GM19193 (cell line): ENCODE results near the gene GLCCI1.

Source experiments
- POLR2A ChIP-seq: IDR thresholded peaks from 4 replicates; pipeline ENCODE4 v1.6.1; 2011; ENCODE audit not compliant: insufficient read depth, insufficient read length; ENCODE audit errors: extremely low read depth

Gene GLCCI1

DNA sequence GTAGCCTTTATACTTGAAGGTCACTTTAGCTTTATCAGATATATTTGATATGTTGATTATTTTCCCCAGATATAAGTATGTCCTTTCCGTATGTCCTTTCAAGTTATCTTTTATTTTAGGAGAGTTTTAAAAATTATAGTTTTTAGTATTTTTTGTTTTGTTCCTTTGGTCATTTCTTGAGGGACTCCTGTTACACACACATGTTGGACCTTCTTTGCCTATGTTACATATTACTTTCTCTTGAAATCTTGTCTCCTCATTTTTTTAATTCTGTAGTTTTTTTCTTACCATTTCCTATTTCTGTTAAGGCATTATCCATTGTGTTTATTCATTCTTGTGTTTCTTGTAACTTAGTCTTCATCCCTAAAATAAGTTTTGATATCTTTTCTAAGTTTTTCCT, 23.9 kb downstream of the GLCCI1 start:
- no peak for TF ChIP-seq POLR2A

DNA sequence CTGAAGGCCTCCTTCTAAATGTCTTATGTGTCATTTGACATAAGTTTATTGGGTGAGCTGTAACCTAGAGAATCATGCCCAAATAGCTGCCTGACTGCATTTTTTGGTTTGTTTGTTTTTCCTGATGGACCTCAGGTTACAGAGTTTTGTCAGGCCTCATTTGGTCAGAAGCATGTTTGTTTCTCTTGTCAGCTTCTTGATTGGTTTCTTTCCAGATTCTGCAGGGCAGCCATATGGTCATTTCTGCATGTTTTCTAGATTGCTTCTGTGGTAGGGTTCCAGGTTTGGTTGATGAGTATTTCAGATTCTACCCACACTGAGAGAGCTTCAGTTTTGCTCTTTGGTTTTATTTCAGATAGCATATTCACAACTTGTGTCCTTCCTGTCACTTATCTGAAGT, 28.0 kb downstream of the GLCCI1 start:
- TF ChIP-seq POLR2A, result no peak

GRCh38 chr7:8000315-8000941, 31.8 kb downstream of the GLCCI1 start:
- TF ChIP-seq POLR2A, result no peak

GRCh38 chr7:8003077-8003476, 34.5 kb downstream of the GLCCI1 start:
- no peak for TF ChIP-seq POLR2A

GRCh38 chr7:8005279-8005678, 36.7 kb downstream of the GLCCI1 start:
- no peak for TF ChIP-seq POLR2A

- TF ChIP-seq POLR2A, result no peak
Observed at GRCh38 chr7:8014399-8014798, 45.8 kb downstream of the GLCCI1 start.

- no peak for TF ChIP-seq POLR2A
Observed at GRCh38 chr7:8015100-8015745, 46.6 kb downstream of the GLCCI1 start.

- TF ChIP-seq POLR2A, result no peak
Observed at GRCh38 chr7:8015746-8016120, 47.1 kb downstream of the GLCCI1 start.

- no peak for TF ChIP-seq POLR2A
Observed at GRCh38 chr7:8017423-8017822, 48.8 kb downstream of the GLCCI1 start.

DNA sequence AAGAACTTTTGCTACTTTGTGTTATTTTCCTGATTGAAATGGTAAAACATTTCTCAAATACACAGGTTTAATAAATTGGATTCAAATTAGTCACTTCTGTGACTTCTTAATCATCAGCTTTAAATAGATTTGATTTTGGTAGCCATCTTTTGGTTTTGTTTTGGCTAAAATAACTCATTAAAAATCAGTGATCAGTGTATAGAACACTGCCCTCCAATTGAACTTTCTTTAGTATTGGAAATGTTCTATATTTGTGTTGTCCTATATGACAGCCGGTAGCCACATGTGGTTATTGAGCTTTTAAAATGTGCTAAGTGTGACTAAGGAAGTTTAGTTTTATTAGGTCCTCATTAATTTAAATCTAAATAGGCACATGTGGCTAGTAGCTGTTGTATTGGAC, 50.4 kb downstream of the GLCCI1 start:
- TF ChIP-seq POLR2A, result no peak

DNA sequence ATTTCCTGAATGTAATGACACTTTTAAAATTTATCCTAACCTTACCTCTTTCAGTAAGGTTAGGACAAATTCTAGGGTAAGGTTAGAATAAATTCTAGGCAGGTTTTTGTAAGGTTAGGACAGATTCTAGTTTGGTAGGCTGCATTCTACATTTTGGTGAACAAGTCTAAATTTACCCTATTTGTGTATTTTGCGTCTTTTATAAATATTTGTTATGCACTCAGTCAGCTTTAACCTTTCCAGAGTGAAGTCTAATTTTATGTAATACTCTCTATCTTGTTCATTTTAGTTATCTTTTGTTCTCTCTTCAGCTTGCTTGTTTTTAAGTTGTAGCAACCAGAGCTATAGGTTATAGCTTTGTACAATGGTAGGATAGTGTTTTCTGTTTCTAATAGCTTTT, 54.0 kb downstream of the GLCCI1 start:
- no peak for TF ChIP-seq POLR2A

GRCh38 chr7:8035192-8035591, 66.6 kb downstream of the GLCCI1 start:
- TF ChIP-seq POLR2A, result no peak

DNA sequence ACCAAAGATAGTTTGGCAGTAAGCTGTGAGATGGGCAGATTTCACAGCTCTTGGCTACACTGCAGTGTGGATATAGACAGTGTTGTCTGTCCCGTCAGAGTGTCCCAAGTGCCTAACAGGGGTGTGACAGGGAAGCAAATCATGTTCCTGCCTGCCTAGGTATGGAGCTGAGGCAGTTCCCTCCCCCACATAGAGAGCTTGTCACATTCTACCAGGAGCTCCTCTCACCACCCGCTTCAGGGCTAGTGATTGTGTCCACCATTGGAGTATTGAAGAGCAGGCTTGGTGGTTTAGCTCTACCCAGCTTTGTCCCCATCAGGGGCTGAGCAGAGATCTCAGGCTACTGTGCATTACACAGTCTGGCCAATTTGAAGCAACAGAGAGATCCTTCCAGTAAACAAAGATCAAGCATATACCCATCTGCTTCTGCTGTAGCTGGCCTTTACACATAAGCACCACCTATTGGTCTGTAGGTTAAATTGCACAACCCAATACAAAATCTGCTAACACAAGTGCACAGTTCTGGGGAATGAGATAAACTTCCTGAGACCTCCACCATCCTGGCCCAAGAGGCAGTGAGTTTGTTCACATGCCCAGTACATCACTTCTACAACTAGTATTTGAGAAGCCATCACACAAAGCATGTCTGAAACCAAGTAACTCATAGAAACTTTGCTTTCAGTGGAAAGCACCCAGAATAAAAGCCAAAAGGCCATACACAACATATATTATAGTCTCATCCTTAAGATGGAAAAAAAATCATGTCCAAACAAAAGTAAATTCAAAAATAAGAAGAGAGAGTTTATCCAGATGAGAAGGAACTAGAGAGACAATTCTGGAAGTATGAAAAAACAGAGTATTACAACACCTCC, 67.3 kb downstream of the GLCCI1 start:
- no peak for TF ChIP-seq POLR2A

DNA sequence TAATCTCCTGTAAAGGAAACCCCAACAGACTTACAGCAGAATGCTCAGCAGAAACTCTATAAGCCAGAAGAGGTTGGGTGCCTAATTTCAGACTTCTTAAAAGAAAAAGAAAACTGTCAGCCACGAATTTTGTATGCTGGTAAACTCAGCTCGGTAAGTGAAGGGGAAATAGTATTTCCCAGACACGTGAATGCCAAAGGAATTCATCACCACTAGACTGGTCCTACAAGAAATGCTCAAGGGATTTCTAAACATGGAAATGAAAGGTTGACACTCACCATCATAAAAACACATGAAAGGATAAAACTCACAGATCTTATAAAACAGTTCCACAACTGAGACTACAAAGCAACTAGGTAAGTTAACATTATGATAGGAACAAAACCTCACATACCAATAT, 68.6 kb downstream of the GLCCI1 start:
- TF ChIP-seq POLR2A, result no peak

DNA sequence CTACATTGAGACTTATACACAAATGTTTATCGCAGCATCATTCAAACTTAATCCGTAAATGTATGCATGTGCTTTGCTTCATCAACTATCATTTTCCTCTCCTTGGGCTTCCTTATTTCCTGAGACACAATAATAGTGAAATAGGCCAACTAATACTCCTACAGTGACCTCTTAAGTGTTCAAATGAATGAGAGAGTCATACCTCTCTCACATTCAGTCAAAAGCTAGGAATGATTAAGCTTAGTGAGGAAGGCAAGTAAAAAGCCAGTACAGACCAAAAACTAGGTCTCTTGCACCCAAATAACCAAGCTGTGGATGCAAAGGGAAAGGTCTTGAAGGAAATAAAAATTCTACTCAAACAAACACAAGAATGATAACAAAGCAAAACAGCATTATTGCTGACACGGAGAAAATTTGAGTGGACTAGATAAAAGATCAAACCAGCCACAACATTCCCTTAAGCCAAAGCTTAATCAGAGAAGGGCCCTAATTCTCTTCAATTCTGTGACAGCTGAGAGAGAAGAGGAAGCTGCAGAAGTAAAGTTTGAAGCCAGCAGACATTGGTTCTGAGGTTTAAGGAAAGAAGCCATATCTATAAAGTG, 72.3 kb downstream of the GLCCI1 start:
- no peak for TF ChIP-seq POLR2A

- TF ChIP-seq POLR2A, result no peak
Observed at GRCh38 chr7:8042796-8043535, 74.4 kb downstream of the GLCCI1 start.
